Loucy (cell line): Measurements from ENCODE around the gene SLC6A6.

Experiments used
- CTCF ChIP-seq: fragments of 200-600 bp; sonication (generic); conservative IDR thresholded peaks from 2 replicates; pipeline ENCODE4 v1.5.1; 2014; ENCODE audit warnings: mild to moderate bottlenecking, antibody characterized with exemption, low read length
- EZH2phosphoT487 ChIP-seq: fragments of 200-600 bp; IDR thresholded peaks from 2 replicates; pipeline ENCODE4 v1.6.1; 2018; ENCODE audit warnings: antibody characterized with exemption, mild to moderate bottlenecking, moderate library complexity, borderline replicate concordance

- TF ChIP-seq CTCF (no peak), EZH2phosphoT487 (no peak)
These were observed 78.0 kb downstream of the SLC6A6 start for GRCh38 chr3:14480207-14481017.
